GM12878 (cell line): ENCODE data around the gene DYSF. TPM values are rescaled to one million over a fixed set of nuclear protein-coding genes. Genes with fewer than 3 reads are reported as not detected.

Experiments
- ATAC-seq: fragments of 200-7000 bp; cut with Tn5 transposase; 3 replicates; pipeline ENCODE4 v1.9.1; 2020; ENCODE audit warnings: mild to moderate bottlenecking, moderate library complexity
- BruUV-seq: library from RNA; stranded (reverse); fragments of 400-500 nt; replicated peaks from 2 replicates; lab custom pipeline; 2021; lab: Mats Ljungman, UMichigan
- CTCF ChIA-PET: fragments of 300-600 bp; sonication (Branson Sonifier 250); formaldehyde crosslinking; extraction: SDS; loops from one replicate; lab custom pipeline; 2021; ENCODE audit warnings: inconsistent platforms; lab: Yijun Ruan, JAX
- POLR2A ChIA-PET: fragments of 350-600 bp; formaldehyde crosslinking; extraction: SDS; loops from one replicate; lab custom pipeline; 2021; ENCODE audit warnings: inconsistent platforms; lab: Charles Lee
- RAD21 ChIA-PET: fragments of 300-600 bp; sonication (Branson Sonifier 250); formaldehyde crosslinking; loops from one replicate; lab custom pipeline; 2023; ENCODE audit warnings: antibody characterized with exemption; ENCODE audit not compliant: unreplicated experiment; lab: Charles Lee
- SMC1A ChIA-PET: fragments of 300-600 bp; sonication (Branson Sonifier 250); formaldehyde crosslinking; loops from one replicate; lab custom pipeline; 2023; ENCODE audit not compliant: unreplicated experiment, uncharacterized antibody; lab: Charles Lee
- DNase-seq: peaks from one replicate; pipeline ENCODE4 v3.0.0-alpha.2; 2011; ENCODE audit warnings: low read depth, low spot score
- FAIRE-seq: peaks from 3 replicates; lab custom pipeline; 2011; peaks lifted over from hg19 to GRCh38; lab: Jason Lieb, UNC
- H2AFZ ChIP-seq: 2 replicates; pipeline ENCODE4 v1.6.0; 2011; ENCODE audit warnings: low read depth, low read length, control low read depth; ENCODE audit not compliant: control insufficient read depth
- H3K27ac ChIP-seq: 2 replicates; pipeline ENCODE4 v1.5.1; 2011; ENCODE audit warnings: control low read depth; ENCODE audit not compliant: control insufficient read depth, insufficient read depth
- H3K27me3 ChIP-seq, 2 experiments: replicated peaks in 1 of 2; 2 replicates each; pipeline versions ENCODE4 v1.6.0 to v1.6.1; 2011; ENCODE audit warnings: low read length in 1 of 2; ENCODE audit not compliant: control insufficient read depth in 2 of 2, insufficient read depth in 2 of 2
- H3K36me3 ChIP-seq, 2 experiments: 2 replicates each; pipeline ENCODE4 v1.5.1; 2011; ENCODE audit warnings: low read length in 1 of 2; ENCODE audit not compliant: control insufficient read depth in 2 of 2, insufficient read depth in 2 of 2
- H3K4me1 ChIP-seq: 2 replicates; pipeline ENCODE4 v1.6.1; 2011; ENCODE audit warnings: mild to moderate bottlenecking, low read length, moderate library complexity, mixed read lengths; ENCODE audit not compliant: control insufficient read depth, insufficient read depth
- H3K4me2 ChIP-seq: 2 replicates; pipeline ENCODE4 v1.6.0; 2011; ENCODE audit warnings: control low read depth; ENCODE audit not compliant: control insufficient read depth, insufficient read depth
- H3K4me3 ChIP-seq: fragments of 200-600 bp; sonication (generic); 2 replicates; pipeline ENCODE4 v1.5.1; 2016
- H3K79me2 ChIP-seq: 2 replicates; pipeline ENCODE4 v1.6.0; 2011; ENCODE audit warnings: low read length; ENCODE audit not compliant: control insufficient read depth, insufficient read depth
- H3K9ac ChIP-seq: 2 replicates; pipeline ENCODE4 v1.8.0; 2011; ENCODE audit warnings: low read length, control low read depth, mixed read lengths; ENCODE audit not compliant: control insufficient read depth, insufficient read depth
- H3K9me3 ChIP-seq: replicated peaks from 3 replicates; pipeline ENCODE4 v1.5.1; 2011; ENCODE audit warnings: mild to moderate bottlenecking, low read length; ENCODE audit not compliant: control insufficient read depth, insufficient read depth
- H4K20me1 ChIP-seq: 2 replicates; pipeline ENCODE4 v1.6.0; 2011; ENCODE audit not compliant: control insufficient read depth, insufficient read depth
- CBX5 ChIP-seq: sonication (generic); IDR thresholded peaks from 2 replicates; pipeline ENCODE4 v1.6.1; 2016; ENCODE audit warnings: low read depth, moderate library complexity, mild to moderate bottlenecking, inconsistent platforms
- FOS ChIP-seq: IDR thresholded peaks from 3 replicates; pipeline ENCODE4 v1.6.1; 2011; ENCODE audit warnings: borderline replicate concordance; ENCODE audit not compliant: insufficient read length; ENCODE audit errors: extremely low read depth
- NFIC ChIP-seq: IDR thresholded peaks from 2 replicates; pipeline ENCODE4 v1.6.1; 2012; ENCODE audit warnings: low read depth, mild to moderate bottlenecking, inconsistent platforms, low read length, moderate library complexity
- PML ChIP-seq: IDR thresholded peaks from 2 replicates; pipeline ENCODE4 v1.6.1; 2012; ENCODE audit warnings: low read length, inconsistent platforms
- SMAD5 ChIP-seq: IDR thresholded peaks from 2 replicates; pipeline ENCODE4 v1.6.1; 2016; ENCODE audit warnings: antibody characterized with exemption, low read depth
- TARDBP ChIP-seq: IDR thresholded peaks from 2 replicates; pipeline ENCODE4 v1.6.1; 2016; ENCODE audit warnings: borderline replicate concordance
- WGBS: methylation state at CpG from one replicate; pipeline ENCODE4 v1.1.6; 2016; ENCODE audit warnings: low lambda C conversion rate; ENCODE audit not compliant: insufficient replicate concordance, insufficient coverage; ENCODE audit errors: missing lambda C conversion rate; 5-methylcytosine and 5-hydroxymethylcytosine counted together
- in situ Hi-C: fragments of 300-500 bp; cut with MboI; formaldehyde crosslinking; loops from 9 replicates; pipeline ENCODE4 v1.14.3; 2018; ENCODE audit warnings: mixed read lengths
- intact Hi-C: fragments of 100-400 bp; cut with micrococcal nuclease; formaldehyde crosslinking; loops from one replicate; pipeline ENCODE4 v1.14.2; 2022; ENCODE audit not compliant: unreplicated experiment
- polyA plus RNA-seq, 11 experiments: library from polyadenylated mRNA; depleted of rRNA in 4 of 11; unstranded in 6 of 11; stranded (reverse) in 5 of 11; fragments of >200 nt; fragmentation: Nextera tagmentation in 4 of 11; fragmentation: Illumina TruSeq in 1 of 11; extraction: Ambion mirVana in 4 of 11; extraction: Trizol in 1 of 11; gene quantifications; 1 replicate in 1 of 11; 2 replicates in 10 of 11; pipeline versions ENCODE4 v1.2.1 to v1.2.3, GENCODE V29; 2011 to 2016; ENCODE audit warnings: inconsistent platforms in 2 of 11, missing spikeins in 2 of 11, low read depth in 1 of 11
- total RNA-seq, 4 experiments: library from RNA; depleted of rRNA in 3 of 4; stranded (reverse); fragments of >200 nt in 3 of 4; fragmentation: Illumina TruSeq in 1 of 4; extraction: Trizol in 1 of 4; gene quantifications; 2 replicates each; pipeline versions ENCODE4 v1.2.1 to v1.2.3, GENCODE V29; 2013 to 2021
- TF ChIP-seq, protein P1 (sequence below): IDR thresholded peaks from 2 replicates; pipeline ENCODE4 v1.6.1; 2012; ENCODE audit warnings: improper control_type of control experiment, low read depth, low read length; ENCODE audit not compliant: insufficient replicate concordance
- TF ChIP-seq, protein P2 (sequence below): IDR thresholded peaks from 2 replicates; pipeline ENCODE4 v1.6.1; 2011; ENCODE audit warnings: borderline replicate concordance, low read depth, mild to moderate bottlenecking, moderate library complexity, mixed read lengths, low read length; ENCODE audit not compliant: insufficient read depth; ENCODE audit errors: extremely low read length
- TF ChIP-seq, protein P3 (sequence below): fragments of 450-650 bp; IDR thresholded peaks from 2 replicates; pipeline ENCODE4 v1.6.1; 2017; ENCODE audit warnings: mild to moderate bottlenecking, moderate library complexity

DYSF gene
- total and polyA plus RNA-seq, 10 of the 15 experiments (the other 5 are each of a cell fraction or from before 2014, with no cell fraction given), result under 0.01 to 0.15 (median 0.03) TPM; not detected in 7

DNA sequence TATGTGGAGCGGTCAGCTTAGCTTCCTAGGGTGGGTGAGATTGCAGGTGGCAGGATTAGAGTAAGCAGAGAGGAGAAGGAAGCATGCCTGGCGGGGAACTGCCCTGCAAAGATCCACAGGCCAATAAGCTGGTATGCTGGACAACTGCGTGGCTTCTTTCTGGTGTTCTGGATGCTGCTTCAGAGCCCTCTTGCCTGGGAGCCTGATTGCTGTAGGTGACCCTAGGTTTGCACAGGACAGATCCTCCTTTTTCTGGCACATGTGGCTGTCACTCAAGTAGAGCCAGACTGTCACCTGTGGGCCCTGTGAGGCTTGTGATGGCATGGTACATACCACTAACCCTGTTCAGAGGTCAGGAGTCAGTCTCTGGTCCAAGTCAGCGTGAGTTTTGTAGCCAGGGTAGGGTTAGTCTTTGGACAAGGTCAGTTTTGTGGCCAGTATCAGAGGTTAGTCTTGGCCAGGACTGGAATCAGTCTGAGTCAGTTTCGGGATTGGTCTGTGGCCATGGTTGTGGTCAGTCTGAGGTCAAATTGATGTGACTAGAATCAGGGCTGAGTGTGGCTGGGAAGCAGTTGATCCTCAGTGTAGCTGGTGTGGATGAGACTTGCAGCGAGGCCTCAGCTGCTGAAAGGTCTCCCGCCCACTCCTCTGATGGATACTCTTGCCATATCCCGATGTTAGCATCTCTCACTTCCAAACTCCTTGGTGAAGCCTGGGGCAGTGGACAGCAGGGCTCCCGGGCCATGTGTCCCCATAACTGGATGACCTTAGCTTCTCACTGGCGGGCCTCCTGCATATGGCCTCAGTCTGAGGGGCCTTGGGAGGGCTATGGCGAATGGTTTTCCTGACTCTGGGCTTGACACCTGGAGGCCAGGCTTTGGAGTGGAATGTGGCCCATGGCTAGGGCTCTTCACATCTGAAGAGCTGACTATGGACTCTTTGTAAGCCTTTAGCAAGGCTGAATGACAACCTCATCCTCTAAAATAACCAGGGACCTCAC is 260.5 kb downstream of the DYSF start:
- ChIA-PET SMC1A (no interaction called here), CTCF (no interaction called here), POLR2A (no interaction called here), RAD21 (no interaction called here)
- ATAC-seq (no peak), FAIRE-seq (no peak), DNase-seq (no peak)
- Histone ChIP-seq H2AFZ (no peak overlapping the region), H3K4me1 (no peaks in the 10 kb centered on the region), H3K79me2 (no peaks in the 10 kb centered on the region), H3K9me3 (no peaks in the 10 kb centered on the region), H3K4me3 (no peak overlapping the region), H3K36me3 (no peaks in the 10 kb centered on the region), H3K27me3 (no peaks in the 10 kb centered on the region; a peak in 1 of 4 replicates), H3K9ac (no peak overlapping the region), H3K27ac (no peak overlapping the region), H3K4me2 (no peak overlapping the region), H4K20me1 (no peaks in the 10 kb centered on the region)
- in situ Hi-C loops, result no loop called here
- intact Hi-C loops, result no loop called here
- WGBS, result 7% methylated on average over 11 of the region's 11 CpGs
- no TSS peak for BruUV-seq
- TF ChIP-seq SMAD5 (no peak), CBX5 (no peak), FOS (no peak), PML (no peak), TARDBP (no peak), NFIC (no peak)
- TF ChIP-seq, protein P1, sequence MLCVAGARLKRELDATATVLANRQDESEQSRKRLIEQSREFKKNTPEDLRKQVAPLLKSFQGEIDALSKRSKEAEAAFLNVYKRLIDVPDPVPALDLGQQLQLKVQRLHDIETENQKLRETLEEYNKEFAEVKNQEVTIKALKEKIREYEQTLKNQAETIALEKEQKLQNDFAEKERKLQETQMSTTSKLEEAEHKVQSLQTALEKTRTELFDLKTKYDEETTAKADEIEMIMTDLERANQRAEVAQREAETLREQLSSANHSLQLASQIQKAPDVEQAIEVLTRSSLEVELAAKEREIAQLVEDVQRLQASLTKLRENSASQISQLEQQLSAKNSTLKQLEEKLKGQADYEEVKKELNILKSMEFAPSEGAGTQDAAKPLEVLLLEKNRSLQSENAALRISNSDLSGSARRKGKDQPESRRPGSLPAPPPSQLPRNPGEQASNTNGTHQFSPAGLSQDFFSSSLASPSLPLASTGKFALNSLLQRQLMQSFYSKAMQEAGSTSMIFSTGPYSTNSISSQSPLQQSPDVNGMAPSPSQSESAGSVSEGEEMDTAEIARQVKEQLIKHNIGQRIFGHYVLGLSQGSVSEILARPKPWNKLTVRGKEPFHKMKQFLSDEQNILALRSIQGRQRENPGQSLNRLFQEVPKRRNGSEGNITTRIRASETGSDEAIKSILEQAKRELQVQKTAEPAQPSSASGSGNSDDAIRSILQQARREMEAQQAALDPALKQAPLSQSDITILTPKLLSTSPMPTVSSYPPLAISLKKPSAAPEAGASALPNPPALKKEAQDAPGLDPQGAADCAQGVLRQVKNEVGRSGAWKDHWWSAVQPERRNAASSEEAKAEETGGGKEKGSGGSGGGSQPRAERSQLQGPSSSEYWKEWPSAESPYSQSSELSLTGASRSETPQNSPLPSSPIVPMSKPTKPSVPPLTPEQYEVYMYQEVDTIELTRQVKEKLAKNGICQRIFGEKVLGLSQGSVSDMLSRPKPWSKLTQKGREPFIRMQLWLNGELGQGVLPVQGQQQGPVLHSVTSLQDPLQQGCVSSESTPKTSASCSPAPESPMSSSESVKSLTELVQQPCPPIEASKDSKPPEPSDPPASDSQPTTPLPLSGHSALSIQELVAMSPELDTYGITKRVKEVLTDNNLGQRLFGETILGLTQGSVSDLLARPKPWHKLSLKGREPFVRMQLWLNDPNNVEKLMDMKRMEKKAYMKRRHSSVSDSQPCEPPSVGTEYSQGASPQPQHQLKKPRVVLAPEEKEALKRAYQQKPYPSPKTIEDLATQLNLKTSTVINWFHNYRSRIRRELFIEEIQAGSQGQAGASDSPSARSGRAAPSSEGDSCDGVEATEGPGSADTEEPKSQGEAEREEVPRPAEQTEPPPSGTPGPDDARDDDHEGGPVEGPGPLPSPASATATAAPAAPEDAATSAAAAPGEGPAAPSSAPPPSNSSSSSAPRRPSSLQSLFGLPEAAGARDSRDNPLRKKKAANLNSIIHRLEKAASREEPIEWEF, result no peak
- TF ChIP-seq, protein P2, sequence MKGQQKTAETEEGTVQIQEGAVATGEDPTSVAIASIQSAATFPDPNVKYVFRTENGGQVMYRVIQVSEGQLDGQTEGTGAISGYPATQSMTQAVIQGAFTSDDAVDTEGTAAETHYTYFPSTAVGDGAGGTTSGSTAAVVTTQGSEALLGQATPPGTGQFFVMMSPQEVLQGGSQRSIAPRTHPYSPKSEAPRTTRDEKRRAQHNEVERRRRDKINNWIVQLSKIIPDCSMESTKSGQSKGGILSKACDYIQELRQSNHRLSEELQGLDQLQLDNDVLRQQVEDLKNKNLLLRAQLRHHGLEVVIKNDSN, result no peak
- TF ChIP-seq, protein P3, sequence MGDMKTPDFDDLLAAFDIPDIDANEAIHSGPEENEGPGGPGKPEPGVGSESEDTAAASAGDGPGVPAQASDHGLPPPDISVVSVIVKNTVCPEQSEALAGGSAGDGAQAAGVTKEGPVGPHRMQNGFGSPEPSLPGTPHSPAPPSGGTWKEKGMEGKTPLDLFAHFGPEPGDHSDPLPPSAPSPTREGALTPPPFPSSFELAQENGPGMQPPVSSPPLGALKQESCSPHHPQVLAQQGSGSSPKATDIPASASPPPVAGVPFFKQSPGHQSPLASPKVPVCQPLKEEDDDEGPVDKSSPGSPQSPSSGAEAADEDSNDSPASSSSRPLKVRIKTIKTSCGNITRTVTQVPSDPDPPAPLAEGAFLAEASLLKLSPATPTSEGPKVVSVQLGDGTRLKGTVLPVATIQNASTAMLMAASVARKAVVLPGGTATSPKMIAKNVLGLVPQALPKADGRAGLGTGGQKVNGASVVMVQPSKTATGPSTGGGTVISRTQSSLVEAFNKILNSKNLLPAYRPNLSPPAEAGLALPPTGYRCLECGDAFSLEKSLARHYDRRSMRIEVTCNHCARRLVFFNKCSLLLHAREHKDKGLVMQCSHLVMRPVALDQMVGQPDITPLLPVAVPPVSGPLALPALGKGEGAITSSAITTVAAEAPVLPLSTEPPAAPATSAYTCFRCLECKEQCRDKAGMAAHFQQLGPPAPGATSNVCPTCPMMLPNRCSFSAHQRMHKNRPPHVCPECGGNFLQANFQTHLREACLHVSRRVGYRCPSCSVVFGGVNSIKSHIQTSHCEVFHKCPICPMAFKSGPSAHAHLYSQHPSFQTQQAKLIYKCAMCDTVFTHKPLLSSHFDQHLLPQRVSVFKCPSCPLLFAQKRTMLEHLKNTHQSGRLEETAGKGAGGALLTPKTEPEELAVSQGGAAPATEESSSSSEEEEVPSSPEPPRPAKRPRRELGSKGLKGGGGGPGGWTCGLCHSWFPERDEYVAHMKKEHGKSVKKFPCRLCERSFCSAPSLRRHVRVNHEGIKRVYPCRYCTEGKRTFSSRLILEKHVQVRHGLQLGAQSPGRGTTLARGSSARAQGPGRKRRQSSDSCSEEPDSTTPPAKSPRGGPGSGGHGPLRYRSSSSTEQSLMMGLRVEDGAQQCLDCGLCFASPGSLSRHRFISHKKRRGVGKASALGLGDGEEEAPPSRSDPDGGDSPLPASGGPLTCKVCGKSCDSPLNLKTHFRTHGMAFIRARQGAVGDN, result no peak
